Measurements from ENCODE around the gene MVB12B.

The MVB12B gene

GRCh38 chr9:126357074-126357473, 30.4 kb downstream of the MVB12B start:
- Histone ChIP-seq H3K9ac (ENCODE audit: low read length) (no peak overlapping the region), H3K4me3 (ENCODE audit: insufficient read depth, low read length, poor library complexity, severe bottlenecking) (no peak overlapping the region), H3K79me2 (ENCODE audit: insufficient read depth, low read length) (no peaks in the 10 kb centered on the region), H3K36me3 (ENCODE audit: low read length) (no peaks in the 10 kb centered on the region), H3K27ac (ENCODE audit: low read depth, low read length) (no peak overlapping the region), H3K4me2 (ENCODE audit: low read depth, low read length, poor library complexity, severe bottlenecking) (no peak overlapping the region), H3K9me3 (ENCODE audit: insufficient read depth, low read length) (peaks cover 5% of the 10 kb centered on the region; the same call in 1 of the 2 replicates), H3K9me2 (replicated peaks; ENCODE audit: insufficient read depth, low read length) (no peaks in the 10 kb centered on the region), H2AFZ (ENCODE audit: low read depth, low read length, severe bottlenecking) (no peak overlapping the region), H3K27me3 (ENCODE audit: low read length) (no peaks in the 10 kb centered on the region), H3F3A (ENCODE audit: insufficient read depth) (no peaks in the 10 kb centered on the region), H4K20me1 (ENCODE audit: low read depth, low read length) (no peaks in the 10 kb centered on the region)
- TF ChIP-seq CTCF (IDR thresholded peaks at IDR 0.05; ENCODE audit: insufficient read depth, low read length, poor library complexity, severe bottlenecking), result no peak
- TF ChIP-seq EZH2phosphoT487 (conservative IDR thresholded peaks at IDR 0.05; ENCODE audit: low read length), result no peak

GRCh38 chr9:126360073-126360472, 33.4 kb downstream of the MVB12B start:
- Histone ChIP-seq H3K9me2 (replicated peaks; ENCODE audit: insufficient read depth, low read length) (no peaks in the 10 kb centered on the region), H3K79me2 (ENCODE audit: insufficient read depth, low read length) (no peaks in the 10 kb centered on the region), H3K9ac (ENCODE audit: low read length) (no peak overlapping the region), H3K36me3 (ENCODE audit: low read length) (no peaks in the 10 kb centered on the region), H4K20me1 (ENCODE audit: low read depth, low read length) (no peaks in the 10 kb centered on the region), H3K27me3 (ENCODE audit: low read length) (no peaks in the 10 kb centered on the region), H3K9me3 (ENCODE audit: insufficient read depth, low read length) (peaks cover 9% of the 10 kb centered on the region; the same call in 1 of the 2 replicates), H2AFZ (ENCODE audit: low read depth, low read length, severe bottlenecking) (no peak overlapping the region), H3K4me3 (ENCODE audit: insufficient read depth, low read length, poor library complexity, severe bottlenecking) (no peak overlapping the region), H3K4me2 (ENCODE audit: low read depth, low read length, poor library complexity, severe bottlenecking) (no peak overlapping the region), H3K27ac (ENCODE audit: low read depth, low read length) (no peak overlapping the region), H3F3A (ENCODE audit: insufficient read depth) (no peaks in the 10 kb centered on the region)
- TF ChIP-seq EZH2phosphoT487 (conservative IDR thresholded peaks at IDR 0.05; ENCODE audit: low read length) (no peak), CTCF (IDR thresholded peaks at IDR 0.05; ENCODE audit: insufficient read depth, low read length, poor library complexity, severe bottlenecking) (no peak)

GRCh38 chr9:126361810-126362238, 35.2 kb downstream of the MVB12B start:
- TF ChIP-seq CTCF (IDR thresholded peaks at IDR 0.05; ENCODE audit: insufficient read depth, low read length, poor library complexity, severe bottlenecking) (no peak), EZH2phosphoT487 (conservative IDR thresholded peaks at IDR 0.05; ENCODE audit: low read length) (no peak)
- Histone ChIP-seq H3K27ac (ENCODE audit: low read depth, low read length) (no peak overlapping the region), H3K9ac (ENCODE audit: low read length) (no peak overlapping the region), H3K9me2 (replicated peaks; ENCODE audit: insufficient read depth, low read length) (no peaks in the 10 kb centered on the region), H4K20me1 (ENCODE audit: low read depth, low read length) (no peaks in the 10 kb centered on the region), H3K4me3 (ENCODE audit: insufficient read depth, low read length, poor library complexity, severe bottlenecking) (no peak overlapping the region), H3K36me3 (ENCODE audit: low read length) (no peaks in the 10 kb centered on the region), H3F3A (ENCODE audit: insufficient read depth) (no peaks in the 10 kb centered on the region), H3K27me3 (ENCODE audit: low read length) (no peaks in the 10 kb centered on the region), H3K4me2 (ENCODE audit: low read depth, low read length, poor library complexity, severe bottlenecking) (no peak overlapping the region), H2AFZ (ENCODE audit: low read depth, low read length, severe bottlenecking) (no peak overlapping the region), H3K9me3 (ENCODE audit: insufficient read depth, low read length) (peaks cover 9% of the 10 kb centered on the region; the same call in 1 of the 2 replicates), H3K79me2 (ENCODE audit: insufficient read depth, low read length) (no peaks in the 10 kb centered on the region)

Data from SU-DHL-6 (cell line).